Measurements from ENCODE around the gene ZNF30.
"Not testable (repeated sequence)": the region's sequence is repeated elsewhere in the genome, so short reads cannot be mapped to it uniquely, and the experiment has no call there.

Gene ZNF30

DNA sequence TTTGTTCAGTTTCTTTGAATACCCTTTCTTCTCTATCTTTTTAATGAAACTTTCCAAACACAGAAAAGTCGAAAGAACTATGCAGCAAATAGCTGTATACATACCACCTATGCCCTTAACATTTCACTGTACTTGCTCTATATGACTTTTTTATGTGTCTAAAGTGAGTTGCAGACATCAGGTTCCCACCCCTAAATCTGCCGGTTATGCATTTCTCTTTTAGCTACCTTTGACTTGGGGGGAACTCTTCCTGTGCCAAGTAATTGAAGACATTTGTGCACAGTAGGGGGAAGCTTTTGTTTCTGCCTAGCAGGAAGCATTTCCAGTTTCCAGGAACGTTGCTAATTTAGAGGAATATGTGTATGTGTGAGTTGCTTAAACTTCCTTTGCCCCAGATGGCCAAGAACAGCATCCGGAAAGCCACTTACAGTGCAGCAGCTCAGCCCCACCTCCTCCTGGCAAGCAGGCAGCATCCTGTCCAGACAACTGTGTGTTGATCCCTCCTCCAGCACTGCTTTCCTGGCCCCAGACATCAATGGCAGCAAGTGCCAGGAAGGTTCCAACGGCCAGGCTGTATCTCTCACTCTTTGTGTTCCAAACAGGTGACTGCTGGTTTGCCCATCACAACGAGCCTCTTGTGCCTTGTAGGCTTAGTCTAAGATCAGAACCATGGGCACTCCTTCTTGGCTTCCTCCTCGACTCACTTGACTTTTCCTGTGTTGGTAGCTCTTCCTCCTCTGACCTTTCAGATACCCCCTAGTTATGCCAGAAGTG is 58.7 kb downstream of the ZNF30 start:
- no peak for DNase-seq (ENCODE audit: low read depth, low spot score)

DNA sequence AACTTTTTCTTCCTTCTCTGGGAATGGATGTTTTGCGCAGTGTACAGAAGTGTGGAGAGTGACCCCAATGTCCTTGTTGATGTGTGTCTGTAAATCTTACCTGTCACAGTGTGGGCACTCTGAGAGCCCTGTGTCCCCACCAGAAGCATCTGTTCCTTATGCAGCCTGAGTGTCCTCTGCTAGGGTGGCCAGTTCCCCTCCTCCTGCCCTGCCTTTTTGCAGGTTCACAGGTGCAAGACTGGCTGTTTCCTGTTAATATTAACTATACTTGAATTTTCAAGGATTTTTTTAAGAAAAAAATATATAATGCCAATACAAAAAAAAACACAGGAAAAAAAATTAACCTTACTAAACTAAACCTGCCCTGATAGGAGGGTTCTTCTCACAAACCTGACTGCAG is 61.4 kb downstream of the ZNF30 start:
- DNase-seq (ENCODE audit: low read depth, low spot score): no peak

DNA sequence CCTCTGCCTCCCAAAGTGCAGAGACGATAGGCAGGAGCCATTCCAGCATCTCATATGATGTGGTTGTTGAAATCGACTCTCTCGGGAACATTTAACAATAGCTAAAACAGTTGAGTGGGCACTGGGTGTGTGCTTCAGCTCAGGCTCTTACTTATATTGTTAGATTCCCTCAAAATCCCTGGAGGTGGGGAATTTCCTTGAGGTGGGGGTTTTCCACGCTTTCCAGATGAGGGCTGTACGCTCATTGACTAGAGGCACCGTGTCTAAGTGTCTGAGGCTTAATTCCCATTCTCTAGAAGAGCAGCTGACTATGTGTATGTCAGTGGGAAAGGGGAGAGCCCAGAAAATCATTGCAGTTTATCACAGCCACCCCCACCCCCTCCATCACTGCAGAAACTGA is 62.6 kb downstream of the ZNF30 start:
- DNase-seq (ENCODE audit: low read depth, low spot score): no peak

DNA sequence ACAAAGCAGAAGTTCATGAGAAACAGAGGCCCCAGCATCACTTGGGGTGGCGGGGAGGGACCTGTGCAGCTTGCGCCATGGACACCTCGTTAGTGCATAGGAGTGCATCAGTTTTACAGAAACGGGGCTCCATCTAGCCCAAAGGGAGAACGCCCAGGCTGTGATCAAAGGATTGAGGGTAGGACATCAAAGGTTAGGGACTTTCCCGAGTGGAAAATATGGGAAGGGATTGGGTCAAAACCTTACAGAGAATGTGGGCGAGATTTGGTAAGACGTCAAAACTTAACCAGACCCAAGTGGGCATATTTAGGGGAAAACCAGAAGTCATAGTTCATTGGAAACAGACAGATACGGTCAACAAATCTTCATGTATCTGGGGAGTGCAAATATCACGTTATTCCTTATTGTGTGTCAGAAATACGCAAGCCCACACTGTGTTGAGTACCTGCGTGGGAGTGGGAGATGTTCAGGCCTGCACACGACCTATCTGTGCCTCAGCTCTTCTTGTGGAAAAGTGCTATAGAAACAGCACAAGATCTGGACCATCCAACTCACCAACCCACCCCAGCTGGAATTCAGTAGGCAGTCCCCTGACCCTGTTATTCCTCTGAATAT is 64.0 kb downstream of the ZNF30 start:
- DNase-seq (ENCODE audit: low read depth, low spot score): no peak

DNA sequence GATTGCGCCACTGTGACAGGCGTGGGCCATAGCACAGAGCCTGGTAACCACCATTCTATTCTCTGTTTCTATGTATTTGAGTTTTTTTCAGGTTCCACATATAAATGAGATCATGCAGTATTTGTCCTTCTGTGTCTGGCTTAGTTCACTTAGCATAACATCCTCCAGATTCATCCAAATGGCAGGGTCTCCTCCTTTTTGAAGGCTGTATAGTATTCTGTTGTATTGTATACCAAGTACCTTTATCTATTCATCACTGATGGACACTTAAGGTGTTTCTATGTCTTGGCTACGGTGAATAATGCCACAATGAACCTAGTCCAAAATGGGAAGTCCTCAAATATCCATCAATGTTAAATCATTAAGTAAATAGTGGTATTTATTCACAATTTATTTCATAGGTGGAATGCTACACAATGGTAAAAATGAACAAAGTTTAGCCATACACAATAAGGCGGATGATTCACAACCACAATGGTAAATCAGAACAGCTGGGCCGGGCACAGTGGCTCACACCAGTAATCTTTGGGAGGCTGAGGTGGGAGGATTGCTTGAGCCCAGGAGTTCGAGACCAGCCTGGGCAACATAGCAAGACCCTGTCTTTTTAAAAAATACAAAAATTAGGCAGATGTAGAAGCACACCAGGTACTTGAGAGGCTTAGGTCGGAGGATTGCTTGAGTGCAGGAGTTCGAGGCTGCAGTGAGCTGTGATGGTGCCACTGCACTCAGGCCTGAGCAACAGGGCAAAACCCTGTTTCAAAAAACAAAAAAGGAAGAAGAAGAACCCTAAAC is 65.0 kb downstream of the ZNF30 start:
- DNase-seq (ENCODE audit: low read depth, low spot score): no peak

DNA sequence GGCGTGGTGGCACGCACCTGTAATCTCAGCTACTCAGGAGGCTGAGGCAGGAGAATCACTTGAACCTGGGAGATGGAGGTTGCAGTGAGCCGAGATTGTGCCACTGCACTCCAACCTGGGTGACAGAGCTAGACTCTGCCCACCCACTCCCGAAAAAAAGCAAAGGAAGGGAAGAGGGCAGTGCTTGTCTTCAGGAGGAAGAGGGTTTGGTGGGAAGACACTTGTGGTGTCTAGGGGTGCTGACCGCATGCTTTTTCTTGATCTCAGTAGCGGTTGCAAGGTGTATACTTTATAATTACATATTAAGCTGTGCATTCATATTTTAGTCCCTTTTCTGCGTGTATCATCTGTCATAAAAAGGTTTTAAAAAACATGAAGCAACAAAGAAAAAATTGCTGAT is 65.9 kb downstream of the ZNF30 start:
- DNase-seq (ENCODE audit: low read depth, low spot score): not testable (repeated sequence)

DNA sequence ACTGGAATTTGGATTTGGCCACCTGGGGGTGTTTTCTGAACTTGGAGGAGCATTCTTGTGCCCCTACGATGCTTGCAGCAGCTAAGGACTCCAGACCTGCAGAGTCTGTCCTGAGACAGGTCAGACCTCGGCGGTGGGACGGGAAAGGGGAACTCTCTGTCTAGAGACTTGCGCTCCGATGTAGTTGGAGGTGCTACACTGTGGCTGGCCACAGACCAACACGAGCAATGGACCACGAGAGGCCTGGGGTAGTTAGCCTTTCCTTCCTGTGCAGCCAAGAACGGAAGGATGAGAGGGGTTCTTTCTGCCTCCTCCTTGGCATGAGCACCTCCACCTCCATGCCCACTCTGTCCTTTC is 67.6 kb downstream of the ZNF30 start:
- DNase-seq (ENCODE audit: low read depth, low spot score): no peak

Data from astrocyte of the hippocampus (primary cell).